K562 (cell line): ENCODE results near the gene CNNM2. TPM values are rescaled to one million over a fixed set of nuclear protein-coding genes. Genes with fewer than 3 reads are reported as not detected.

Source experiments
- ATAC-seq: fragments of 200-7000 bp; cut with Tn5 transposase; 3 replicates; pipeline ENCODE4 v1.9.1; 2020; ENCODE audit warnings: moderate library complexity
- BruUV-seq: library from RNA; stranded (reverse); fragments of 400-500 nt; replicated peaks from 2 replicates; lab custom pipeline; 2021; lab: Mats Ljungman, UMichigan
- CTCF ChIA-PET: fragments of 300-600 bp; formaldehyde crosslinking; extraction: SDS; loops from one replicate; lab custom pipeline; 2021; ENCODE audit warnings: low intra/inter-chr PET ratio; lab: Yijun Ruan, JAX
- POLR2A ChIA-PET: fragments of 300-600, 350-650 bp; sonication (Branson Sonifier 250); formaldehyde crosslinking; extraction: SDS; loops from one replicate; lab custom pipeline; 2021; ENCODE audit warnings: antibody characterized with exemption, inconsistent platforms; lab: Yijun Ruan, JAX
- DNase-seq, 4 experiments: peaks; one replicate each; pipeline versions ENCODE4 v3.0.0 to v3.0.0-alpha.2; 2011 to 2018; ENCODE audit warnings: low spot score in 3 of 4, mixed read lengths in 3 of 4; ENCODE audit errors: extremely low read depth in 1 of 4
- FAIRE-seq: peaks from 2 replicates; lab custom pipeline; 2011; peaks lifted over from hg19 to GRCh38; lab: Jason Lieb, UNC
- H2AFZ ChIP-seq: 2 replicates; pipeline ENCODE4 v1.6.0; 2011; ENCODE audit warnings: low read depth, low read length, control low read depth, inconsistent platforms
- H3K27ac ChIP-seq: fragments of 200-600 bp; 3 replicates; pipeline ENCODE4 v1.8.0; 2011; ENCODE audit warnings: low read depth, mild to moderate bottlenecking, control low read depth, inconsistent platforms, low read length, moderate library complexity, mixed read lengths; ENCODE audit errors: extremely low read depth
- H3K27me3 ChIP-seq, 2 experiments: fragments of 300-600 bp in 1 of 2; 2 replicates in 1 of 2; 3 replicates in 1 of 2; pipeline versions ENCODE4 v1.6.0 to v1.8.0; 2011; ENCODE audit warnings: inconsistent platforms in 2 of 2, low read length in 2 of 2, mild to moderate bottlenecking in 1 of 2, mixed read lengths in 1 of 2, moderate library complexity in 1 of 2; ENCODE audit not compliant: control insufficient read depth in 2 of 2, insufficient read depth in 2 of 2
- H3K36me3 ChIP-seq: fragments of 300-600 bp; 3 replicates; pipeline ENCODE4 v1.8.0; 2011; ENCODE audit warnings: mild to moderate bottlenecking, low read length, inconsistent platforms; ENCODE audit not compliant: control insufficient read depth, insufficient read depth
- H3K4me1 ChIP-seq, 2 experiments: fragments of 200-600 bp in 1 of 2; replicated peaks in 1 of 2; 2 replicates in 1 of 2; 3 replicates in 1 of 2; pipeline versions ENCODE4 v1.5.1 to v1.8.0; 2011; ENCODE audit warnings: inconsistent platforms in 2 of 2, low read length in 2 of 2, mild to moderate bottlenecking in 1 of 2, mixed read lengths in 1 of 2, moderate library complexity in 1 of 2; ENCODE audit not compliant: control insufficient read depth in 2 of 2, insufficient read depth in 2 of 2
- H3K4me2 ChIP-seq: 2 replicates; pipeline ENCODE4 v1.6.1; 2011; ENCODE audit warnings: low read length, control low read depth, inconsistent platforms, mixed read lengths; ENCODE audit not compliant: insufficient read depth
- H3K4me3 ChIP-seq: fragments of 200-600 bp; sonication (generic), shearing (Covaris generic); 2 replicates; pipeline ENCODE4 v1.5.1; 2016; ENCODE audit warnings: control low read depth, inconsistent platforms
- H3K79me2 ChIP-seq: fragments of 200-600 bp; 3 replicates; pipeline ENCODE4 v1.8.0; 2011; ENCODE audit warnings: low read length, inconsistent platforms; ENCODE audit not compliant: control insufficient read depth, insufficient read depth
- H3K9ac ChIP-seq, 2 experiments: 2 replicates each; pipeline versions ENCODE4 v1.6.0 to v1.6.1; 2011; ENCODE audit warnings: low read depth in 2 of 2, low read length in 2 of 2, control low read depth in 1 of 2, inconsistent platforms in 1 of 2, mild to moderate bottlenecking in 1 of 2, mixed read lengths in 1 of 2; ENCODE audit not compliant: insufficient read depth in 1 of 2
- H3K9me1 ChIP-seq: one replicate; pipeline ENCODE4 v1.6.0; 2011; ENCODE audit warnings: inconsistent platforms, mild to moderate bottlenecking, low read length, moderate library complexity; ENCODE audit not compliant: control insufficient read depth, insufficient read depth
- H3K9me3 ChIP-seq: replicated peaks from 2 replicates; pipeline ENCODE4 v1.5.1; 2011; ENCODE audit warnings: low read depth, low read length, inconsistent platforms; ENCODE audit not compliant: control insufficient read depth, insufficient read depth
- H4K20me1 ChIP-seq: replicated peaks from 2 replicates; pipeline ENCODE4 v1.6.1; 2011; ENCODE audit warnings: low read length, inconsistent platforms, mixed read lengths; ENCODE audit not compliant: control insufficient read depth, insufficient read depth
- FOXA3 ChIP-seq, 2 experiments: fragments of 450-650 bp in 1 of 2; sonication (generic) in 1 of 2; formaldehyde crosslinking; IDR thresholded peaks in 1 of 2; conservative IDR thresholded peaks in 1 of 2; 2 replicates each; pipeline versions ENCODE4 v1.4.0 to v1.8.0; 2020 to 2022; ENCODE audit warnings: mild to moderate bottlenecking in 2 of 2, missing genetic modification reagents in 1 of 2
- HNRNPH1 ChIP-seq: fragments of 200-400 bp; formaldehyde crosslinking; optimal IDR thresholded peaks from 2 replicates; pipeline ENCODE3; 2017; ENCODE audit warnings: low read depth, mild to moderate bottlenecking, low read length, moderate library complexity
- MYC ChIP-seq, 2 experiments: fragments of 250-450 bp in 1 of 2; sonication (Bioruptor Pico) in 1 of 2; IDR thresholded peaks; 2 replicates each; pipeline versions ENCODE4 v1.5.1 to v1.6.1; 2012 to 2021; ENCODE audit warnings: low read depth in 2 of 2, borderline replicate concordance in 1 of 2, improper control_type of control experiment in 1 of 2, low read length in 1 of 2, mild to moderate bottlenecking in 1 of 2, moderate library complexity in 1 of 2
- NFIX ChIP-seq: fragments of 250-450 bp; sonication (Bioruptor Pico); IDR thresholded peaks from 2 replicates; pipeline ENCODE4 v1.4.0; 2020; ENCODE audit warnings: low read depth, mild to moderate bottlenecking, moderate library complexity
- SLC30A9 ChIP-seq: fragments of 250-450 bp; sonication (Bioruptor Pico); IDR thresholded peaks from 2 replicates; pipeline ENCODE4 v1.8.0; 2022; ENCODE audit warnings: mild to moderate bottlenecking, moderate library complexity
- STAG1 ChIP-seq: sonication (generic); formaldehyde crosslinking; IDR thresholded peaks from 2 replicates; pipeline ENCODE4 v1.5.0; 2020; ENCODE audit warnings: missing genetic modification reagents, borderline replicate concordance
- SUPT5H ChIP-seq: fragments of 450-650 bp; IDR thresholded peaks from 2 replicates; pipeline ENCODE4 v1.6.1; 2016
- TEAD4 ChIP-seq, 2 experiments: sonication (generic) in 1 of 2; formaldehyde crosslinking in 1 of 2; IDR thresholded peaks; 2 replicates each; pipeline versions ENCODE4 v1.6.1 to v1.8.0; 2012 to 2022; ENCODE audit warnings: borderline replicate concordance in 1 of 2, inconsistent platforms in 1 of 2, low read length in 1 of 2, mild to moderate bottlenecking in 1 of 2, missing genetic modification reagents in 1 of 2
- WGBS: fragments of 100-300 bp; shearing (Covaris generic); methylation state at CpG from one replicate; pipeline ENCODE4 v1.1.6; 2016; ENCODE audit warnings: low coverage, mixed read lengths; ENCODE audit not compliant: insufficient coverage; ENCODE audit errors: missing lambda C conversion rate; 5-methylcytosine and 5-hydroxymethylcytosine counted together
- in situ Hi-C: fragments of 300-500 bp; cut with MboI; formaldehyde crosslinking; loops from 4 replicates; pipeline ENCODE4 v1.15.0; 2018; ENCODE audit warnings: inconsistent platforms, mixed read lengths
- intact Hi-C: fragments of 100-400 bp; cut with micrococcal nuclease; formaldehyde crosslinking; loops from 2 replicates; pipeline ENCODE4 v1.14.2; 2022
- polyA plus RNA-seq, 8 experiments: library from polyadenylated mRNA; depleted of rRNA in 4 of 8; stranded (reverse) in 5 of 8; unstranded in 3 of 8; fragments of >200 nt; fragmentation: Nextera tagmentation in 2 of 8; fragmentation: Illumina TruSeq in 1 of 8; extraction: Ambion mirVana in 2 of 8; extraction: Trizol in 1 of 8; gene quantifications; 2 replicates each; pipeline versions ENCODE4 v1.2.1 to v1.2.3, GENCODE V29; 2011 to 2014; ENCODE audit warnings: inconsistent platforms in 1 of 8, missing spikeins in 1 of 8
- total RNA-seq, 7 experiments: library from RNA; depleted of rRNA in 6 of 7; stranded (reverse); fragments of >200 nt in 6 of 7; fragmentation: Illumina TruSeq in 2 of 7; extraction: Trizol in 2 of 7; gene quantifications; 2 replicates each; pipeline versions ENCODE4 v1.2.1 to v1.2.3, GENCODE V29; 2011 to 2021; ENCODE audit warnings: low replicate concordance in 1 of 7
- TF ChIP-seq, protein P1 (sequence below): fragments of 200-800 bp; sonication (Bioruptor generic); IDR thresholded peaks from 2 replicates; pipeline ENCODE4 v1.6.1; 2017; ENCODE audit warnings: missing genetic modification characterization, missing compliant biosample characterization

CNNM2 gene
- total and polyA plus RNA-seq, 9 of the 15 experiments (the other 6 are each of a cell fraction or from before 2014, with no cell fraction given): 0.21 to 5.0 (median 1.3) TPM

DNA sequence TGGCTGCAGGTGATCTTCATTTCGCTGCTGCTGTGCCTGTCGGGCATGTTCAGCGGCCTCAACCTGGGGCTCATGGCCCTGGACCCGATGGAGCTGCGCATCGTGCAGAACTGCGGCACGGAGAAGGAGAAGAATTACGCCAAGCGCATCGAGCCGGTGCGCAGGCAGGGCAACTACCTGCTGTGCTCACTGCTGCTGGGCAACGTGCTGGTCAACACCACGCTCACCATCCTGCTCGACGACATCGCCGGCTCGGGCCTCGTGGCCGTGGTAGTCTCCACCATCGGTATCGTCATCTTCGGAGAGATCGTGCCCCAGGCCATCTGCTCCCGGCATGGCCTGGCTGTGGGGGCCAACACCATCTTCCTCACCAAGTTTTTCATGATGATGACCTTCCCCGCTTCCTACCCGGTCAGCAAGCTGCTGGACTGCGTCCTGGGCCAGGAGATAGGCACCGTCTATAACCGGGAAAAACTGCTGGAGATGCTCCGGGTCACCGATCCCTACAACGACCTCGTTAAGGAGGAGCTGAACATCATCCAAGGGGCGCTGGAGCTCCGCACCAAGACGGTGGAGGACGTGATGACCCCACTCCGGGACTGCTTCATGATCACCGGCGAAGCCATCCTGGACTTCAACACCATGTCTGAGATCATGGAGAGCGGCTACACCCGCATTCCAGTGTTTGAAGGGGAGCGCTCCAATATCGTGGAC is 1.3 kb downstream of the CNNM2 start:
- Histone ChIP-seq H3K9me3 (no peaks in the 10 kb centered on the region), H3K4me3 (peak overlapping the region; percentile 87), H3K27me3 (no peaks in the 10 kb centered on the region), H3K9me1 (no peaks in the 10 kb centered on the region), H3K79me2 (peaks cover 32% of the 10 kb centered on the region), H3K27ac (no peak overlapping the region), H2AFZ (peak overlapping the region; percentile 97), H3K4me1 (peaks cover 3 to 26% of the 10 kb centered on the region in 2 experiments; a peak in 4 of 5 replicates), H3K9ac (peak overlapping the region; percentile 38 to 98), H4K20me1 (no peaks in the 10 kb centered on the region), H3K36me3 (no peaks in the 10 kb centered on the region), H3K4me2 (peak overlapping the region; percentile 87)
- 32% methylated on average over 43 of the region's 47 CpGs for WGBS
- DNase-seq (peak in 1 of 4 experiments; percentile 34), FAIRE-seq (peak; percentile 44), ATAC-seq (no peak)
- BruUV-seq: no TSS peak
- intact Hi-C loops: loop anchor here (5.0 to 10.0 kb wide), 3 partner anchors 43 to 565 kb away; no protein-coding TSS in a partner anchor
- CTCF ChIA-PET: interaction anchor here (3.7 kb wide), 1 partner anchor 150 kb away, joined by 61 read pairs; no protein-coding TSS in a partner anchor
- in situ Hi-C loops: loop anchor here (5.0 kb wide), 3 partner anchors 82 to 323 kb away; partner anchors contain the start of gene CYP17A1
- POLR2A ChIA-PET: interaction anchor here (0.7 kb wide), 1 partner anchor 165 kb away, joined by 4 read pairs; no protein-coding TSS in a partner anchor
- TF ChIP-seq HNRNPH1 (no peak), MYC (IDR thresholded peaks at IDR 0.05; ENCODE audit: low read depth, low read length) (peak; percentile 5; the same call in 1 of the 2 replicates), MYC (CRISPR knock-in tag; IDR thresholded peaks at IDR 0.05; ENCODE audit: borderline replicate concordance, low read depth) (no peak), SUPT5H (no peak), NFIX (CRISPR knock-in tag) (no peak), FOXA3 (CRISPR knock-in tag; conservative IDR thresholded peaks at IDR 0.05 in 1 of 2, IDR thresholded peaks at IDR 0.05 in 1 of 2) (peak in 1 of 2 experiments; percentile 50; a peak in 1 of 4 replicates), TEAD4 (IDR thresholded peaks at IDR 0.05; ENCODE audit: low read length) (no peak), TEAD4 (CRISPR knock-in tag; IDR thresholded peaks at IDR 0.05; ENCODE audit: borderline replicate concordance) (peak; percentile 78; the same call in 1 of the 2 replicates), SLC30A9 (CRISPR knock-in tag) (no peak), STAG1 (CRISPR knock-in tag) (no peak)
- TF ChIP-seq, protein P1, sequence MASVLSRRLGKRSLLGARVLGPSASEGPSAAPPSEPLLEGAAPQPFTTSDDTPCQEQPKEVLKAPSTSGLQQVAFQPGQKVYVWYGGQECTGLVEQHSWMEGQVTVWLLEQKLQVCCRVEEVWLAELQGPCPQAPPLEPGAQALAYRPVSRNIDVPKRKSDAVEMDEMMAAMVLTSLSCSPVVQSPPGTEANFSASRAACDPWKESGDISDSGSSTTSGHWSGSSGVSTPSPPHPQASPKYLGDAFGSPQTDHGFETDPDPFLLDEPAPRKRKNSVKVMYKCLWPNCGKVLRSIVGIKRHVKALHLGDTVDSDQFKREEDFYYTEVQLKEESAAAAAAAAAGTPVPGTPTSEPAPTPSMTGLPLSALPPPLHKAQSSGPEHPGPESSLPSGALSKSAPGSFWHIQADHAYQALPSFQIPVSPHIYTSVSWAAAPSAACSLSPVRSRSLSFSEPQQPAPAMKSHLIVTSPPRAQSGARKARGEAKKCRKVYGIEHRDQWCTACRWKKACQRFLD (CRISPR knock-in tag): no peak
